Measurements from ENCODE around the gene KLK12. TPM values are rescaled to one million over a fixed set of nuclear protein-coding genes. Genes with fewer than 3 reads are reported as not detected.

Gene KLK12
- total and polyA plus RNA-seq, 2 donors (not counting 3 experiments of a cell fraction or from before 2014, with no cell fraction given) = not detected

- Histone ChIP-seq H3K79me2 (ENCODE audit: control insufficient read depth, insufficient read depth, low read length) (no peaks in the 10 kb centered on the region), H3K36me3 (ENCODE audit: control insufficient read depth in 2 of 2, extremely low read depth in 1 of 2, insufficient read depth in 2 of 2, low read length in 2 of 2) (no peaks in the 10 kb centered on the region), H3K4me1 (ENCODE audit: control insufficient read depth, extremely low read depth, insufficient read depth, low read length) (no peaks in the 10 kb centered on the region), H3K4me2 (ENCODE audit: insufficient read depth, low read length) (no peak overlapping the region), H4K20me1 (replicated peaks; ENCODE audit: control insufficient read depth, extremely low read depth, insufficient read depth, low read length) (no peaks in the 10 kb centered on the region), H3K27me3 (ENCODE audit: control insufficient read depth in 2 of 2, insufficient read depth in 2 of 2, low read length in 2 of 2) (no peaks in the 10 kb centered on the region), H3K9ac (replicated peaks; ENCODE audit: extremely low read depth, insufficient read depth, low read length) (no peak overlapping the region), H3K9me1 (replicated peaks; ENCODE audit: control insufficient read depth, extremely low read depth, insufficient read depth, low read length) (no peaks in the 10 kb centered on the region), H2AFZ (ENCODE audit: low read depth, low read length) (no peak overlapping the region), H3K4me3 (replicated peaks in 1 of 3; ENCODE audit: insufficient read depth in 1 of 3, low read depth in 1 of 3, low read length in 3 of 3) (no peak overlapping the region), H3K9me3 (replicated peaks; ENCODE audit: control insufficient read depth, insufficient read depth, low read length) (no peaks in the 10 kb centered on the region), H3K27ac (ENCODE audit: insufficient read depth, low read depth, low read length) (no peak overlapping the region)
- FAIRE-seq (no peak), DNase-seq (ENCODE audit: low read depth, low spot score) (no peak)
- ChIA-PET CTCF (no interaction called here), POLR2A (no interaction called here)
- no TSS peak for BruUV-seq (replicated peaks)
- TF ChIP-seq MYC (IDR thresholded peaks at IDR 0.05; ENCODE audit: low read depth, low read length) (no peak), EZH2 (IDR thresholded peaks at IDR 0.05; ENCODE audit: borderline replicate concordance, low read depth, low read length, severe bottlenecking) (no peak), FOS (IDR thresholded peaks at IDR 0.05; ENCODE audit: borderline replicate concordance, insufficient read depth, low read length) (no peak), POLR2AphosphoS5 (IDR thresholded peaks at IDR 0.05; ENCODE audit: insufficient read depth, low read depth, low read length) (no peak), POLR2A (IDR thresholded peaks at IDR 0.05; ENCODE audit: low read depth, low read length) (no peak), CTCF (IDR thresholded peaks at IDR 0.05; ENCODE audit: extremely low read depth in 1 of 2, insufficient read depth in 1 of 2, low read depth in 1 of 2, low read length in 2 of 2) (no peak), GATA2 (IDR thresholded peaks at IDR 0.05; ENCODE audit: insufficient read depth, insufficient read length, low read depth, low read length) (no peak), JUN (IDR thresholded peaks at IDR 0.05; ENCODE audit: borderline replicate concordance, insufficient read depth, insufficient read length, low read depth) (no peak), MAX (IDR thresholded peaks at IDR 0.05; ENCODE audit: insufficient read depth, insufficient read length) (no peak)
- intact Hi-C loops (cut with micrococcal nuclease) (no loop called here), dilution Hi-C loops (cut with MboI; ENCODE audit: extremely low pct_ligation_motif_present, low sequenced_read_pairs) (no loop called here)
Measured at GRCh38 chr19:51007488-51007887, 27.3 kb downstream of the KLK12 start.

Data from endothelial cell of umbilical vein (primary cell).